GM19455 (cell line): ENCODE results near the gene KCNJ4.

Experiments
- ATAC-seq: cut with Tn5 transposase; IDR thresholded peaks from one replicate; pipeline ENCODE4 v1.9.1; 2021; ENCODE audit not compliant: unreplicated experiment

The KCNJ4 gene

DNA sequence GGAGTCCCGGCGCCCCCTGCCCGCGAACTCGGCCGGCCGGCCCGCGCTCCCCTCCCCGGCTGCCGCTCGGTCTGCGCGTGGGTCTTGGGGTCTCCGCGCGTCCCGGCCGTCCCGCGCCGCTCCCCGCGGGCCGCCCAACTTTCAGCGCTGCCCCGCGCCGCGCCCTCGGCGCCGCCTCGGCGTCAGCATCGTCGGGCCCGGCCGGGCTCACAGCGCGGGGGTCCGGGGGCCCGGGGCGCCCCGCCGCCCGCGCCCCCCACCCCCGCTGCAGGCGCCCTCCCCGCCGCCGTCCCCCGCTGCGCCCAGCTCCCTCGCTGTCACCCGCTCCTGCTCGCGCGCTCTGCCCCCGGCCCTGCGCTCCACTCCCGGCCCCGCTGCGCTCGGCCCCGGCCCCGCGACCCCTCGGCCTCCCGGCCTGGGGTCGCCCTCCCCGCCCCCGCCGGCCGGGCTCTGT lies at the start of gene KCNJ4:
Gene KCNJ4, minus strand, starts transcription at position 124 of the 454 bp plus-strand sequence. CDS start 27,067 bp downstream, outside the sequence.
- ATAC-seq = no peak

DNA sequence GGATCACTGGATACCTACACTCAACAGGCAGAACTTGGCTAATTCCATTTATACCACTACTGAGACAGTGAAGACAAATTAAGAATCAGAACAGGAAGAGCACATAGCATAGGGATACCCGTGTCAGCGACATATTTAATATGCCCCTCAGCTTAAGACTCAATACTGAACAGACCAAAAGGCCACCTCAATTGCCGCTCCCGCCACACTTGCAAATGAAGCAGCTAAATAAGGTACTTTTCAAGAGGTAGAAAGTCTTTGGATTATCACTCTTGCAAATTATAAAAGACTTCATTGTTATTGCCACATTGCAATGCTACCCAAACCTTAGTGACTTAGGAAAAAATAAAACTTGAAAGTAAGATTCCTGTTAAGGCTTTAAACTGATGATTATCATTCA lies 48.0 kb upstream of the KCNJ4 start:
- no peak for ATAC-seq

DNA sequence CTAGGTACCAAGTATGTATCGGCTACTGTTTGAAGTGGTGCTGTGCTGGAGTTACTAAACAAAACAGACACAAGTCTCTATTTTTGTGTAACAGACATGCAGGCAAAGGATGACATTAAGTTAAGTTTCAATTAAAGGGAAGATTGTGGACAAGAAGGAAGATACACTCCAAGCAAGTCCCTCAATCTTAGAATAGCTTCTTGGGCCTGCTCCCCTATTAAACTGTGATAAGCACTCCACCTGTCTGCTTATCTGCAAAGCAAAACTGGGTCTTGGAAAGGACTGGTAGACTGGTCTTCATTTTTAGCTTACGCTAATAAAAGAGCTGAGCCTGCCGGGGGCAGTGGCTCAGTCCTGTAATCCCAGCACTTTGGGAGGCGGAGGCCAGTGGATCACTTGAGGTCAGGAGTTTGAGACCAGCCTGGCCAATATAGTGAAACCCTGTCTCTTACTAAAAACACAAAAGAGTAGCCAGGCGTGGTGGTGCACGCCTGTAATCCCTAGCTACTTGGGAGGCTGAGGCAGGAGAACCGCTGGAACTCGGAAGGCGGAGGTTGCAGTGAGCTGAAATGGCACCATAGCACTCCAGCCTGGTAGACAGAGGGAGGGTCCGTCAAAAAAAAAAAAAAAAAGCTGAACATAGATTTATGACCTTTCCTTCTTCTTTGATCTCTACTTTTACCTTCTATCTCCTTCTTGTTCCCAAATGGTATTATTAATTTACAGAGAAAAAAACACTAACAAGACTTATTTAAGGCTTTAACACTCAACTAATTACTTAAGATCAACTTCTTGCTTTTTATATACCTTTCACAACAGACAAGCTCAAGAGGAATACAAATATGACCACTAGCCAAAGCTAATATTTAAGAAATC lies 47.0 kb upstream of the KCNJ4 start:
- no peak for ATAC-seq

DNA sequence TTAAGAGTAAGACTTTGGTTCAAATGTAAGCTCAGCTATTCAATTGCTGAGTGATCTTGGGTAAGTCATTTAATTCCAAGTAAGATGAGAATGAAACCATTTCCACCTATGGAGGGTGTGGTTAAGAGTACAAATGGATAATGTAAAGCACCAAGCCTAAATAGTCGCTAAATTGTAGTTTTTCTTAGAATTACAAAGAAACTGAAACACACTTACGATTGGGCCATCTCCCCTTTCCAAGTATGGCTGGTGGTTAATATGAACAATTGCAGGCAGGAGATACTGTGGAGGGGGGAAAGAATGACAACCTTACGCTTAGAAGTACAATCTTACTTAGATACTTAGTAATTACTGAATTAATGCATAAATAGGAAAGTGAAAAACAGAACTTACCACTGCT lies 42.9 kb upstream of the KCNJ4 start:
- ATAC-seq = no peak

DNA sequence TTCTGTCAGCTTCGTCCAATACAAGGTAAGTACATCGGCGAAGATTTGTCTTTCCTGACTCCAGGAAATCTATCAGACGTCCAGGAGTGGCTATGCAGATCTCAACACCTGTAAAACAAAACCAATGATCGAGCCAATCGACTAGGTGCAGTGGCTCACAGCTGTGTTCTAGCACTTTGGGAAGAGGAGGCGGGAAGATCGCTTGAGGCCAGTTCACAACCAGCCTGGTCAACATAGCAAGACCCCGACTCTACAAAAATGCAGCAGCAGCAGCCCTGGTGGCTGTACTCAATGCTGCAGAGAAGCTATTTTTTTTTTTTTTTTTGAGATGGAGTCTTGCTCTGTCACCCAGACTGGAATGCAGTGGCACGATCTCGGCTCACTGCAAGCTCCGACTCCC lies 39.9 kb upstream of the KCNJ4 start:
- ATAC-seq = no peak

DNA sequence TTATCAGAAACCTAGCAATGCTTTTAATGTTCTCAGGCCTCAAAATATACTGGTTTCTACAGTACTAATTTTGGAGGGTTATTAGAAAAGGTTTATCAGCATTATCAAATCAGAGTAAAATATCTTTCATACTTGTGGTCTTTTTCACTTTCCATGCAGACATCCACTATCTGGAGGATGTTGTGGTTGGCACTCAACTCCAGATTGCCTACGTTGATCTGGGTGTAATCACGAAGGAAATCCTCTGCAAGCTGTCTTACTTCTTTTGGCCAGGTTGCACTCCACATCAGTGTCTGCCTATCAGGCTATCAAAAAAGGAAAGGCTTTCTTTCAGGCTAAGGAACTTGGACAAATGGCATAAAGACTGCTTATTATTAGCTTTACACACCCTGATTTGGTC lies 39.5 kb upstream of the KCNJ4 start:
- ATAC-seq = no peak

DNA sequence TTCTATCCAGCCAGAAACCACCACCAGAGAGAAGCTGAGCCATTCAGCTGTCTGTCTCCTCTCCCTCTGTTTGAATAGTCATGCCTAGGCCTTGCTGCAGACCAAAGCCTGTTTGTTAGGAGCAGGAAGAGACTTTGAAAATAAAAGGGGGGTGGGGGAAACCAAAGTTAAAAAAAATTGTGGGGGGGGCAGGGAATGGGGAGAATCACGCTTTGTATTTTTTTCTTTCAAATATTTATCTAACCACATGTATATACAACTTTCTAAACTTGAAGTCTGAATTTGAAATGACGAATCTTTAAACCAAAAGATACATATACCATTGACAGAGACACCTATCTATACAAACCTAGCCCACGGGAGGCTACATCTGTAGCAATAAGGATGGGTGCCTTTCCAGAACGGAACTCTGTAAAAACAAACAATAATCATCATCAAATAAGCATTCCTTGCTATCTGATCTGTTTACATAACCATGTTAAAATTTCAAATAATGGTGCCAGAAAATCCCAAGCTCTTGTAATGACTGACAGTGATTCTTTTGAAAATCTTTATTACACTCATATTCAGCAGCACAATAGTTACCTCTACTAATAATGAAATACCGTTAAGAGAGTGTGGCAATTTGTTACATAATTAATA lies 36.8 kb upstream of the KCNJ4 start:
- no peak for ATAC-seq

DNA sequence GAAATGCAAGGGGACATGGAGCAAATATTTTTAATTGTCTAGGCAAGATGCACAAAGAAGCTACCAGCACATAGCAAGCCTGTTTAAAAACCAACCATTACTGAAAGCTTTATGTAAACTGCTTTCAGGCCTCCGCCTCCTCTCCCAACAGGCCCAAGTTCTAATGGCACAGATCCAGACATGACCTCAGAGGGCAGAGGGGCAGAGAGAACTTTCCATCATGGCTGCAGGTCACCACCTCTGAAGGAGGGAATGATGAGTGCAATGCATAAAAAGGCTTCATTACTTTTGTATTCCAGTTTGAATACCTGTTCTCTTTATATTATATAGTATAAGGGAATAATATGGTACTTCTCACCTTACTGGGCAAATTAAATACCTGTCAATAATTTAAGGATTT lies 35.9 kb upstream of the KCNJ4 start:
- no peak for ATAC-seq

DNA sequence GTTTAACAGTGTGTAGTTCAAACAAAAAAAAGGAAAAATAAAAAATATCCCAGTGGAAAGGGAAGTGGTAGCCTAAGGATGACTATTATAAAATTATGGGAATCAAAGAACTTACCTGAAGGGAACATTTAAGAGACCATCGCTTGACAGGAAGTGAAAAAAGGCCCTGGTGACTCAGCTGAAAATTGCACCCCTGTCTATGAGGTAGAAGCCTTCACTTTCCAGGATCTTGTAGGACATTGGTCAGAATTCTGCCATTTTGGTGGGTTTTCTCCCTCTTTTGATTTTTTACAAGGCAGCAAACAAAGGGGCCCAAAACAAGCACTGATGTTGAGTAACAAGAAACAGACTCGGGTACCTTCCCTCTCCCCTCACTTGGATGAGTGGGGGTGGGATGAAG lies 35.5 kb upstream of the KCNJ4 start:
- ATAC-seq = no peak

DNA sequence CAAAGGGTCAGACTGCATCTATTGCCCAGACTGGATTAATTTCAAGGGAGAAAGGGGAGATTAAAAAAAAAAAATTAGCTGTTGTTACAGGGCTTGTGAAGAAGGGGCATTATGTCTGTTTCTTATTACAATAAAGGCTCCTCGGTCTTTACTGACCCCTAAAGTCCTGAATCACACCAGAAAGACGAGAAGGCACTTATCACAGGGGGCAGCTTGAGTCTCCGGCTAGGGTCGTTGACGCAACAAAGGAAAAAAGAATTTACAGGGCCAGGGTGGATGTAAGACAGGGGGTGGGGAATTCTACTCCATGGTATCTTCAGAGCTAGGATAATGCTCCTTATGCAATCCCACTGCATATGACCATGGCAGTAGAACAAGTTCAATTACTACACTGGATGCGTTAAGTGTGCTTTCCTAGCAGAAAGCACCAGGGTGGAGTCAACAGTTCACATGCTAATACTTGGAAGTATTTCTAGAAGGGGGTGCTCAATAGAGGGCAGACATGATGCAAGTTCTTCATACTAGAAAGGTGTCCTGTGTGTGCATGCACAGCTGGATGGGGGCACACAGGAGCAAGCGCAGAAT lies 34.7 kb upstream of the KCNJ4 start:
- ATAC-seq = no peak

DNA sequence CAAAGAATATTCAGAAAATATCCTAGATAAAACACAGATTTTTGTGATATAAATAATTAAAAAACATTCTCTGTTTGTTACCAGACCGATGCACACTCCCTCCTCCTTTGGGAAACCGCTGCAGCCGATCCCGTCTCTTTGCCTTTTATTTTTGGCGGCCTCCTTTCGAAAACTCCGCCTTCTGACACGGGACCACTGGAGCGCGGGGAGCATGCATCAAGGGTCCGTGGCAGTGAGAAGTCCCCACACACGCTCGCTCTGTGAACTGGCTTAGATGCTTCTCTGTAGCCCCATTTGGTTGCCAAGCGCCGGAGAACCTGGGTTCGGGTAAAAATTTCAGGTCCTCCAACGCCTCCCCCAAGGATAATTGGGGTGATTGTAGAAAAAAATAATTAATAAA lies 34.1 kb upstream of the KCNJ4 start:
- no peak for ATAC-seq

DNA sequence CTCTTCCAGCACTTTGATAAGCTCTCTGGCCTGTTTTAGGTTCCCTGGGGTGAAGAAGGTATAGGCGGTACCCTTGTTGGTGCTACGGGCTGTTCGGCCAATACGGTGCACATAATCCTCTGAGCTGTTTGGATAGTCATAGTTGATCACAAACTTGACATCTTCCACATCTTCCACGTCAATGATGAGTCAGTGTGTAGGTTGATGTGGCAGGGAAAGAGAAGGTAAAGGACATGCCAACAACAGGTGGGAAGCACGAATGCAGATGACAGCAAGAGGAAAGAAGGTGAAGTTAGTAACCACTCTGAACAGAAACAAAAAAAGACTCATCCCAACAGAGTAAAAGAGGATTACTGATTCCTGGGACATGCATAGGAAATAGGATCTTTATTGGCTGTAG lies 32.9 kb upstream of the KCNJ4 start:
- ATAC-seq = no peak

DNA sequence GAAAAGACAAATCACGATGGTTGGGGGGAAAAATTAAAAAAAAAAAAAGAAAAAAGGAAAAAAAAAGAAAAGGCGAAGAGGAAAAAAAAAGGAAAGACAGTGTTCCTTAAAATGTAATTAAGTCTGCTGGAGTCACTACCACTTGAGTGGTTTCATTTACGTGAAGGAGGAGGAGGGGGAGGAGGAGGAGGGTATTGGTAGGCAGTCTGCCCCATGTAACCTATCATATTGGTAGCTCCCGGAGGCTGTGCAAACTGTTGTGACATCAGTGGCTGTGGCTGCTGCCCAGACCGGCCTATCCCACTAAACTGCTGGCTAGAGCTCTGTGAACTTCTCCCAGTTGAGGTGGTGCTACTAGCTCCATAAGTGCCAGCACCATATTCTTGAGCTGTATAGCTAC lies 30.8 kb upstream of the KCNJ4 start:
- no peak for ATAC-seq

DNA sequence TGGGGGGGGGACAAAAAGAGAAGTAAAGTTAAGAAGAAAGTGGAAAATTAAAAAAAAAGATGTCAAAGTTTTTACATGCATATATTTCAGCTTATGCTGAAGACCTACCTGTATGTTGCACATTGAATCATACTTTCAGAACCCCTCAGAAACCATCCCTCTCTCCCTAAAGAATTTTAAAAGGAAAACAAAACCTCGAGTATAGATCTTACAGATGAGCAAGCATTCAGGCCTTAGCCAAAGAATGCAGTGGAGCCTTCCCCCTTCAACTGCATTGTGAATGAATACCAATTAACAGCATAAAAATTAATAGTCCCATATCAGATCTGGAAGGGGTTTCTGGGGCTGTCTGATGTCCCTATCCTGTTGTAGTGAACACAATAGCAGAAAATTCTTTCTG lies 29.2 kb upstream of the KCNJ4 start:
- no peak for ATAC-seq

DNA sequence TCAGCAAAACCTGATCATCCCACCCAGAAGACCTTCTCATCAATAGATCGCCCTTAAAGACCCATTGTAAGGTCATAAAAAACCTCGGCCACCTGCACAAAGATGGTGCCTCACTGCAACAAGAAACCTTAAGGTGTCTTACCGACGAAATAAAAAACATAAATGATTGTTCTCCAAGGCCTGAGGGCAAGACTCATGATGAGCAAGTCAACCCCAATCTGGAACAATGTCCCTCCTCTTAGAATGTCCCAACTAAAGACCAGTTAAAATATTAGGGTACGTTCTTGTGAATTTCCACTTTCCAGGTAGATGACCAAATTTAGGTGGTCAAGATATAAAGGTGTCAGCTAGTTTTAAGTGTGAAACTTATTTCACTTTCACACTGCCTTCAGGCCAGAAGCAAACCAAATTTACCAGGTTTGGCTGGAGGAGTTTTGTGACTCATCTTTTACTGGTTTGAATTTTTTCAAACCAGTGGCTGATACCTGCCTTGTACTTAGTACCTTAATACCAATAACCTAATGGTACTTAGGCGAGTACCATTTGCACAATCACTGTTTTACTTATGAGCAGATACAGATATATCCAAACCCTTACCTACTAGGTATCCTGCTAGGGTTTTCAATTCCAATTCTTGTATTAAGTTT lies 27.8 kb upstream of the KCNJ4 start:
- no peak for ATAC-seq

DNA sequence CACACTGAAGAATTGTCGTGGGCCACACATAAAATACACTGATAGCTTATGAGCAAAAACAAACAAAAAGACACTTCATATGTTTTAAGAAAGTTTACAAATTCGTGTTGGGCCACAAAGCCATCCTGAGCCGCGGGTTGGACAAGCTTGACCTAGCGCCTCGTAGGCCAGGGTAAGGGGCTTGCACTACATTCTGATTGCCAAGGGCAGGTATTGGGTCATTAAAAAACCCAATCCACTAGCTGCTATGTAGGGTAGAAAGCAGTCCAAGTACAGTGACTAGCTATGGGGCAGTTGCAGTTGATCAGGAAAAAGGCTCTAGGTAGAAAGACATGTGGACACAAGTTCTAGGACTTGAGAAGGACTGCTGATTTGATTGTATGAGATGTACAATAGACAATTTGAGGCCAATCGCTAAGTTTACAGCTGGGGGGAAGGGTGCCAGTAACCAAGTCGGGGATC lies 26.9 kb upstream of the KCNJ4 start:
- ATAC-seq = no peak

DNA sequence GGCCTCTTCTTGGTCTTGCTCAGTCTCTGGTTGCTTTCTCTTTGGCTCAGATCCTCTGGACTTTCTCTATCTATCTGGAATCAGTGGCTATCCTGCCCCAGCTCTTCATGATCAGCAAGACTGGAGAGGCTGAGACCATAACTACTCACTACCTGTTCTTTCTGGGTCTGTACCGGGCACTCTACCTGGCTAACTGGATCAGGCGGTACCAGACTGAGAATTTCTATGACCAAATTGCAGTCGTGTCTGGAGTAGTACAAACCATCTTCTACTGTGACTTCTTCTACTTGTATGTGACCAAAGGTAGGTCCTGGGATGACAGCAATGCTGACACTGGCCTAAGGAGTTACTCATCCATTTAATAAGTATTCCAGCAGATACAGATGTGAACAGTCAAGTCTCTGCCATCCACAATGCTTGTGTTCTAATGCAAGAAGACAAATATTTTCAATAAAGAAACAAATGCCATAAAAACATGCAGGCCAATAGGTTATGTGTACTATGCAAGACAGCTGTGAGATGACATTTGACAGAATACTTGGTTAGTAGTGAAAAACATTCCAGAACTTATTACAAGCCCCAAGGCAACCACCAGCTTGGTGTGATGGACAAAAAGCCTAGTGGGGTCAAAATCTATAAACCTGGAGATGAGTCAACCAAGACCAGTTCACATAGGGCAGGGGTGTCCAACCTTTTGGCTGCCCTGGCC lies 26.3 kb upstream of the KCNJ4 start:
- no peak for ATAC-seq

DNA sequence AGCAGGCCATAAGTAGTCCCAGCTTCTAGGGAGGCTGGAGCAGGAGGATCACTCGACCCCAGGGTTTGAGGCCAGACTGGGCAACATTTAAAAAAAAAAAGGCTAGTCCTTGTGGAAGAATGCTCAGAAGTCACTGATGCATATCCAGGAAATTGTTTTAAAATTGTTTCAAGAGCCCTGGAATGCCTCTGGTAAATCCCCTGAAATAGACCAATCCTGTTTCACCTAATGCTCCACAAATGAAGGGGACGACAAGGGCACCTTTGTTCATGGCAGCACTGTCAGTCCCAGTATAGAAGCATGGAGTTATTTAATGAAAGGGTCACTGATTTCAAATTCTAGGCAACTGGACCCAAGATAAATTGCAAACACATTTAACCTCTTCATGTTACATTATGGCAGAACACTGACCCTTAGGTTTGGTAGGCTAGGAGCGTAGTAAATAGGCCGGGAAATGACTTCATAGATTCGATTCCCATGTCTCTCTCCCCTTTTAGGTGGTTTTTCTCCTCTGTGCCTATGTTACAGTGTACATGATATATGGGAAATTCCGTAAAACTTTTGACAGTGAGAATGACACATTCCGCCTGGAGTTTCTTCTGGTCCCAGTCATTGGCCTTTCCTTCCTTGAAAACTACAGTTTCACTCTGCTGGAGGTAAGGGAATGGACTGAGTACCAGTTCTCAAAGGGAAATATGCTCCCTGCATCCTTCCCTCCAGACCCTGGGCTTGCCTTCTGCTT lies 24.3 kb upstream of the KCNJ4 start:
- no peak for ATAC-seq

DNA sequence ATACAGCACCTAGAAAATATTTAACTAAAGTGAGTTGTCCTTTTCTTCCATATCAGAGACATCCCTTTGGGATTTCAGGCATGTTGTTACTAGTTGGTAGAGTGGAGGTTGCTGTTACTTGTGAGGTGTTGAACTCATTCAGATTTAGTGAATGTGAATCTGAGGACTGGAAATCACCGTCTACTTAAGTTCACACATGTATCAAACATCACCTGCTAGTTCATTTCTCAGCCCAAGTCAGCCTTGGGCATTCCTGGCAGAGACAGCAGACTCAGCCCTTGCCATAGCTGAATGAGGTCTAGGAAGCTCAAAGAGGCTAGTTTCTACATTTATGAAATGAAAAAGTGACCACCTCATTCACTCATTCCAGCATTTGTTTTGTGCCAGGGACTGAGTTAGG lies 22.6 kb upstream of the KCNJ4 start:
- no peak for ATAC-seq

DNA sequence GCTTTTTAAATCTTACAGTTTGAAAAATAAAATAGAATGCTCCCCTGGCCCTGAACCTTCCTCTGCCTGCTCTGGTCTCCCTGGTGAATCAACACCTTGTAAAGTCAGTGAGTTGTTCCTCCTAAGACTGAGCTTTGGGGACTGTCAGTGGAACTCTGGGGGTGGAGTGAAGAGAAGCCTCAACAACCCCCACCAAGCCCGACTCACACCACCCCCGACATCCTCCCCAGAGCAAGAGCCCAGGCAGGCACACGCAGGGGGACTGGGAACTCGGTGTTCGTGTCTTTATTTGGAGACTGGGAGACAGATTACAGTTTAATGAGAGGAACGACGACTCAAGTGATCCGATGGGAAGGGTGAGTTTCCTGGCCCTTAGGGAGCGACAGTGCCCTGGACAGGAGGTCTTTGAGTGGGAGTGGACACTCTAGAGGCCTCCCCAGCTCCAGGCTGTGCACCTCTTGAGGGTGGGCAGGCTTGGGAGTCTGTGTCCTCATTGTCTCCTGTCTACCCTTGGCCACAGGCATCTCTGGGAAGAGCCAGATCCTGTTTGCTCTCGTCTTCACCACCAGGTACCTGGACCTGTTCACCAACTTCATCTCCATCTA lies 19.1 kb upstream of the KCNJ4 start:
- ATAC-seq = no peak
